ENCODE measurements around the gene KIF6. TPM values are rescaled to one million over a fixed set of nuclear protein-coding genes. Genes with fewer than 3 reads are reported as not detected.

Gene KIF6
- total RNA-seq, 1 donor from 2014 or later: 1.3 TPM

- H3K4me1 Mint-ChIP-seq (ENCODE audit: unreplicated experiment): peaks cover 6% of the 10 kb centered on the region
- no peaks in the 10 kb centered on the region for H3K9me3 Mint-ChIP-seq (ENCODE audit: unreplicated experiment)
- DNase-seq (ENCODE audit: extremely low spot score, unreplicated experiment): no peak
- no peak for TF ChIP-seq CTCF (IDR thresholded peaks at IDR 0.05)
- no peaks in the 10 kb centered on the region for H3K36me3 Mint-ChIP-seq (ENCODE audit: unreplicated experiment)
- H3K27ac Mint-ChIP-seq (ENCODE audit: unreplicated experiment): no peak overlapping the region
- no peak overlapping the region for H3K4me3 Mint-ChIP-seq (ENCODE audit: unreplicated experiment)
- peaks cover 2% of the 10 kb centered on the region for H3K27me3 Mint-ChIP-seq (ENCODE audit: unreplicated experiment)
Measured at GRCh38 chr6:39594285-39594684, 130.9 kb downstream of the KIF6 start.

GRCh38 chr6:39593646-39594045 lies 131.6 kb downstream of the KIF6 start:
- Mint-ChIP-seq H3K27me3 (ENCODE audit: unreplicated experiment) (peaks cover 2% of the 10 kb centered on the region), H3K27ac (ENCODE audit: unreplicated experiment) (no peak overlapping the region), H3K4me1 (ENCODE audit: unreplicated experiment) (no peaks in the 10 kb centered on the region), H3K4me3 (ENCODE audit: unreplicated experiment) (no peak overlapping the region), H3K9me3 (ENCODE audit: unreplicated experiment) (no peaks in the 10 kb centered on the region), H3K36me3 (ENCODE audit: unreplicated experiment) (no peaks in the 10 kb centered on the region)
- no peak for DNase-seq (ENCODE audit: extremely low spot score, unreplicated experiment)
- no peak for TF ChIP-seq CTCF (IDR thresholded peaks at IDR 0.05)

- H3K9me3 Mint-ChIP-seq (ENCODE audit: unreplicated experiment): no peaks in the 10 kb centered on the region
- H3K4me3 Mint-ChIP-seq (ENCODE audit: unreplicated experiment): no peak overlapping the region
- H3K27me3 Mint-ChIP-seq (ENCODE audit: unreplicated experiment): peaks cover 2% of the 10 kb centered on the region
- no peaks in the 10 kb centered on the region for H3K36me3 Mint-ChIP-seq (ENCODE audit: unreplicated experiment)
- H3K27ac Mint-ChIP-seq (ENCODE audit: unreplicated experiment): no peak overlapping the region
- peaks cover 2% of the 10 kb centered on the region for H3K4me1 Mint-ChIP-seq (ENCODE audit: unreplicated experiment)
- no peak for DNase-seq (ENCODE audit: extremely low spot score, unreplicated experiment)
- TF ChIP-seq CTCF (IDR thresholded peaks at IDR 0.05): no peak
Measured at GRCh38 chr6:39590871-39591393, 134.3 kb downstream of the KIF6 start.

GRCh38 chr6:39587080-39587479 lies 138.1 kb downstream of the KIF6 start:
- no peaks in the 10 kb centered on the region for H3K36me3 Mint-ChIP-seq (ENCODE audit: unreplicated experiment)
- no peak for TF ChIP-seq CTCF (IDR thresholded peaks at IDR 0.05)
- H3K4me3 Mint-ChIP-seq (ENCODE audit: unreplicated experiment): no peak overlapping the region
- H3K4me1 Mint-ChIP-seq (ENCODE audit: unreplicated experiment): peaks cover 5% of the 10 kb centered on the region
- DNase-seq (ENCODE audit: extremely low spot score, unreplicated experiment): no peak
- H3K9me3 Mint-ChIP-seq (ENCODE audit: unreplicated experiment): no peaks in the 10 kb centered on the region
- peaks cover 2% of the 10 kb centered on the region for H3K27me3 Mint-ChIP-seq (ENCODE audit: unreplicated experiment)
- H3K27ac Mint-ChIP-seq (ENCODE audit: unreplicated experiment): no peak overlapping the region

GRCh38 chr6:39585641-39586040 lies 139.6 kb downstream of the KIF6 start:
- no peak overlapping the region for H3K4me3 Mint-ChIP-seq (ENCODE audit: unreplicated experiment)
- no peak for TF ChIP-seq CTCF (IDR thresholded peaks at IDR 0.05)
- no peaks in the 10 kb centered on the region for H3K9me3 Mint-ChIP-seq (ENCODE audit: unreplicated experiment)
- H3K27me3 Mint-ChIP-seq (ENCODE audit: unreplicated experiment): no peaks in the 10 kb centered on the region
- H3K36me3 Mint-ChIP-seq (ENCODE audit: unreplicated experiment): no peaks in the 10 kb centered on the region
- H3K4me1 Mint-ChIP-seq (ENCODE audit: unreplicated experiment): peaks cover 5% of the 10 kb centered on the region
- no peak overlapping the region for H3K27ac Mint-ChIP-seq (ENCODE audit: unreplicated experiment)
- no peak for DNase-seq (ENCODE audit: extremely low spot score, unreplicated experiment)

All from osteocyte (in vitro differentiated cells).